Neural cell (in vitro differentiated cells): Measurements from ENCODE around the gene RBM34.
"Not testable (repeated sequence)": the region's sequence is repeated elsewhere in the genome, so short reads cannot be mapped to it uniquely, and the experiment has no call there.

Source experiments
- CTCF ChIP-seq: fragments of 450-650 bp; IDR thresholded peaks from 2 replicates; pipeline ENCODE4 v1.5.1; 2014; ENCODE audit warnings: antibody characterized with exemption, mild to moderate bottlenecking, moderate library complexity; ENCODE audit not compliant: poor library complexity, severe bottlenecking
- EP300 ChIP-seq: fragments of 450-650 bp; conservative IDR thresholded peaks from 2 replicates; pipeline ENCODE4 v1.6.1; 2014; ENCODE audit warnings: antibody characterized with exemption, mild to moderate bottlenecking, moderate library complexity; ENCODE audit not compliant: poor library complexity, severe bottlenecking
- EZH2 ChIP-seq: fragments of 200-600, 300-800 bp; shearing (Covaris generic), sonication (generic); IDR thresholded peaks from 2 replicates; pipeline ENCODE4 v1.6.1; 2014; ENCODE audit warnings: antibody characterized with exemption, low read length, borderline replicate concordance, mild to moderate bottlenecking; ENCODE audit not compliant: insufficient read depth, poor library complexity, severe bottlenecking
- REST ChIP-seq: IDR thresholded peaks from 2 replicates; pipeline ENCODE4 v1.6.1; 2012; ENCODE audit warnings: borderline replicate concordance

- not testable (repeated sequence) for TF ChIP-seq EZH2, CTCF, EP300, REST
Observed at GRCh38 chr1:235092415-235092814, 68.6 kb downstream of the RBM34 start.
